ENCODE measurements around the gene WNK4. TPM values are rescaled to one million over a fixed set of nuclear protein-coding genes. Genes with fewer than 3 reads are reported as not detected.

WNK4 gene
- total and polyA plus RNA-seq, 9 of the 15 experiments (the other 6 are each of a cell fraction or from before 2014, with no cell fraction given): 0.32 to 25.8 (median 4.5) TPM

GRCh38 chr17:42845556-42845917, 65.1 kb downstream of the WNK4 start:
- peaks cover 3 to 10% of the 10 kb centered on the region in 2 experiments; a peak in 3 of 5 replicates for H3K4me1 ChIP-seq (replicated peaks in 1 of 2; ENCODE audit: control insufficient read depth in 2 of 2, insufficient read depth in 2 of 2, low read length in 2 of 2)
- no peak overlapping the region for H3K27ac ChIP-seq (ENCODE audit: extremely low read depth, low read depth, low read length)
- POLR2A ChIA-PET: interaction anchor here (0.6 to 1.9 kb wide), 10 partner anchors 7 to 153 kb away, joined by 3 to 6 read pairs (median 4); partner anchors contain the start of gene RPL27
- H3K36me3 ChIP-seq (ENCODE audit: control insufficient read depth, insufficient read depth, low read length): peaks cover 52% of the 10 kb centered on the region
- no peak for TF ChIP-seq CBFB (CRISPR knock-in tag; IDR thresholded peaks at IDR 0.05)
- no peak for TF ChIP-seq THAP12 (CRISPR knock-in tag; IDR thresholded peaks at IDR 0.05)
- TF ChIP-seq ZBTB40 (IDR thresholded peaks at IDR 0.05): no peak
- no peak for TF ChIP-seq ZBTB40 (CRISPR knock-in tag; IDR thresholded peaks at IDR 0.05)
- no peak for TF ChIP-seq NFIX (CRISPR knock-in tag; IDR thresholded peaks at IDR 0.05; ENCODE audit: low read depth)
- no peak for DNase-seq (ENCODE audit: extremely low read depth in 1 of 4, low spot score in 3 of 4)
- CTCF ChIA-PET (ENCODE audit: low intra/inter-chr PET ratio): interaction anchor here (4.7 kb wide), 1 partner anchor 92 kb away, joined by 37 read pairs; no protein-coding TSS in a partner anchor
- BruUV-seq (replicated peaks): no TSS peak
- H3K27me3 ChIP-seq (ENCODE audit: control insufficient read depth in 2 of 2, insufficient read depth in 2 of 2, low read length in 2 of 2): no peaks in the 10 kb centered on the region
- no peak overlapping the region for H3K4me3 ChIP-seq
- no peak for ATAC-seq
- no peaks in the 10 kb centered on the region for H3K9me3 ChIP-seq (replicated peaks; ENCODE audit: control insufficient read depth, insufficient read depth, low read depth, low read length)
- H3K9me1 ChIP-seq (ENCODE audit: control insufficient read depth, insufficient read depth, low read length): no peaks in the 10 kb centered on the region
- intact Hi-C loops (cut with micrococcal nuclease): no loop called here
- 91% methylated on average over 12 of the region's 12 CpGs for WGBS (ENCODE audit: insufficient coverage, low coverage, missing lambda C conversion rate)
- 0 out of 2 replicates have a peak, but pooled peaks cover 2% of the 10 kb centered on the region for H4K20me1 ChIP-seq (replicated peaks; ENCODE audit: control insufficient read depth, insufficient read depth, low read length)
- in situ Hi-C loops (cut with MboI): no loop called here
- no peak overlapping the region for H3K4me2 ChIP-seq (ENCODE audit: insufficient read depth, low read length)
- no peak overlapping the region for H2AFZ ChIP-seq (ENCODE audit: low read depth, low read length)
- no peaks in the 10 kb centered on the region; the same call in 2 of the 3 replicates for H3K79me2 ChIP-seq (ENCODE audit: control insufficient read depth, insufficient read depth, low read length)
- no peak for FAIRE-seq
- no peak overlapping the region for H3K9ac ChIP-seq (ENCODE audit: insufficient read depth in 1 of 2, low read depth in 2 of 2, low read length in 2 of 2)

Measured in K562 (cell line).